H1 (cell line): Measurements from ENCODE around the gene RD3L. TPM values are rescaled to one million over a fixed set of nuclear protein-coding genes. Genes with fewer than 3 reads are reported as not detected.
"Not testable (repeated sequence)": the region's sequence is repeated elsewhere in the genome, so short reads cannot be mapped to it uniquely, and the experiment has no call there.

Source experiments
- CTCF ChIA-PET: fragments of 300-600 bp; sonication (Branson Sonifier 250); formaldehyde crosslinking; loops from one replicate; lab custom pipeline; 2021; ENCODE audit not compliant: partially characterized antibody; lab: Charles Lee
- POLR2A ChIA-PET: fragments of 300-600 bp; sonication (Branson Sonifier 250); formaldehyde crosslinking; loops from one replicate; lab custom pipeline; 2021; ENCODE audit warnings: inconsistent platforms; ENCODE audit not compliant: partially characterized antibody; lab: Charles Lee
- DNase-seq, 2 experiments: peaks; one replicate each; pipeline versions ENCODE4 v3.0.0 to v3.0.0-alpha.2; 2010 to 2022; ENCODE audit warnings: low spot score in 2 of 2, low read depth in 1 of 2, mixed read lengths in 1 of 2
- FAIRE-seq: peaks from 2 replicates; lab custom pipeline; 2011; peaks lifted over from hg19 to GRCh38; lab: Jason Lieb, UNC
- H2AFZ ChIP-seq: 2 replicates; pipeline ENCODE4 v1.8.1; 2012; ENCODE audit warnings: low read length, inconsistent platforms
- H2AK5ac ChIP-seq: 2 replicates; pipeline ENCODE4 v1.6.1; 2013; ENCODE audit warnings: low read depth, low read length
- H2BK120ac ChIP-seq: replicated peaks from 2 replicates; pipeline ENCODE3; 2013; ENCODE audit warnings: low read depth, low read length, inconsistent platforms
- H2BK12ac ChIP-seq: 2 replicates; pipeline ENCODE4 v1.6.1; 2013; ENCODE audit warnings: low read depth, low read length
- H2BK15ac ChIP-seq: 2 replicates; pipeline ENCODE4 v1.6.1; 2013; ENCODE audit warnings: low read length
- H2BK20ac ChIP-seq: 2 replicates; pipeline ENCODE4 v1.6.1; 2013; ENCODE audit warnings: low read length
- H2BK5ac ChIP-seq: 2 replicates; pipeline ENCODE4 v1.6.1; 2013; ENCODE audit warnings: low read depth, low read length
- H3K14ac ChIP-seq: 2 replicates; pipeline ENCODE4 v1.6.1; 2013; ENCODE audit warnings: inconsistent platforms; ENCODE audit not compliant: insufficient read length
- H3K18ac ChIP-seq: 2 replicates; pipeline ENCODE4 v1.6.1; 2013; ENCODE audit warnings: low read length; ENCODE audit errors: extremely low read depth
- H3K23ac ChIP-seq: 2 replicates; pipeline ENCODE4 v1.6.1; 2013; ENCODE audit warnings: inconsistent platforms; ENCODE audit not compliant: insufficient read length
- H3K23me2 ChIP-seq: 2 replicates; pipeline ENCODE4 v1.6.1; 2013; ENCODE audit warnings: low read depth, low read length
- H3K27ac ChIP-seq: 2 replicates; pipeline ENCODE4 v1.6.1; 2011; ENCODE audit warnings: low read depth, low read length, inconsistent platforms
- H3K27me3 ChIP-seq, 4 experiments: replicated peaks in 1 of 4; 1 replicate in 1 of 4; 2 replicates in 3 of 4; pipeline versions ENCODE4 v1.6.1 to v1.8.1; 2011 to 2013; ENCODE audit warnings: low read length in 3 of 4, mild to moderate bottlenecking in 3 of 4, inconsistent platforms in 2 of 4, mixed read lengths in 2 of 4, moderate library complexity in 1 of 4; ENCODE audit not compliant: control insufficient read depth in 3 of 4, insufficient read depth in 3 of 4; ENCODE audit errors: extremely low read depth in 1 of 4
- H3K36me3 ChIP-seq, 4 experiments: 2 replicates each; pipeline versions ENCODE4 v1.6.1 to v1.8.1; 2011 to 2013; ENCODE audit warnings: mild to moderate bottlenecking in 4 of 4, low read length in 3 of 4, moderate library complexity in 2 of 4, control low read depth in 1 of 4, inconsistent platforms in 1 of 4; ENCODE audit not compliant: insufficient read depth in 4 of 4, control insufficient read depth in 2 of 4
- H3K4ac ChIP-seq: replicated peaks from 2 replicates; pipeline ENCODE3; 2013; ENCODE audit warnings: low read length, low read depth, mixed read lengths, inconsistent platforms; ENCODE audit not compliant: insufficient read length
- H3K4me1 ChIP-seq, 4 experiments: replicated peaks in 1 of 4; 1 replicate in 1 of 4; 2 replicates in 3 of 4; pipeline versions ENCODE4 v1.6.1 to v1.8.1; 2011 to 2013; ENCODE audit warnings: low read length in 3 of 4, inconsistent platforms in 2 of 4, mixed read lengths in 1 of 4; ENCODE audit not compliant: insufficient read depth in 4 of 4, control insufficient read depth in 3 of 4
- H3K4me2 ChIP-seq, 2 experiments: 2 replicates each; pipeline versions ENCODE4 v1.6.1 to v1.8.1; 2011 to 2013; ENCODE audit warnings: low read depth in 2 of 2, low read length in 2 of 2, control low read depth in 1 of 2, inconsistent platforms in 1 of 2, mild to moderate bottlenecking in 1 of 2; ENCODE audit not compliant: insufficient read depth in 1 of 2
- H3K4me3 ChIP-seq, 4 experiments: fragments of 200-600, 300-600 bp in 1 of 4; sonication (generic), shearing (Covaris generic), sonication (Bioruptor Twin) in 1 of 4; 2 replicates each; pipeline versions ENCODE4 v1.5.1 to v1.8.1; 2011 to 2016; ENCODE audit warnings: low read length in 4 of 4, low read depth in 3 of 4, control low read depth in 2 of 4, inconsistent platforms in 2 of 4, mild to moderate bottlenecking in 2 of 4, mixed read lengths in 1 of 4, moderate library complexity in 1 of 4; ENCODE audit not compliant: insufficient read depth in 2 of 4; ENCODE audit errors: extremely low read depth in 1 of 4
- H3K56ac ChIP-seq: replicated peaks from 2 replicates; pipeline ENCODE3; 2013; ENCODE audit warnings: low read depth, mild to moderate bottlenecking, mixed read lengths, low read length, inconsistent platforms; ENCODE audit not compliant: insufficient read length
- H3K79me1 ChIP-seq: 2 replicates; pipeline ENCODE4 v1.6.1; 2013; ENCODE audit warnings: low read depth, low read length, control low read depth
- H3K79me2 ChIP-seq, 2 experiments: 2 replicates each; pipeline versions ENCODE4 v1.6.1 to v1.8.1; 2012 to 2013; ENCODE audit warnings: low read length in 2 of 2, mild to moderate bottlenecking in 2 of 2, inconsistent platforms in 1 of 2; ENCODE audit not compliant: insufficient read depth in 2 of 2, control insufficient read depth in 1 of 2
- H3K9ac ChIP-seq, 4 experiments: replicated peaks in 1 of 4; 1 replicate in 1 of 4; 2 replicates in 3 of 4; pipeline versions ENCODE4 v1.6.1 to v1.8.1; 2011 to 2013; ENCODE audit warnings: low read depth in 3 of 4, low read length in 3 of 4, control low read depth in 2 of 4, mild to moderate bottlenecking in 2 of 4, moderate library complexity in 2 of 4, inconsistent platforms in 1 of 4; ENCODE audit errors: extremely low read depth in 1 of 4
- H3K9me3 ChIP-seq, 2 experiments: 2 replicates each; pipeline versions ENCODE4 v1.6.1 to v1.8.1; 2012 to 2013; ENCODE audit warnings: mild to moderate bottlenecking in 2 of 2, moderate library complexity in 2 of 2, control low read depth in 1 of 2, inconsistent platforms in 1 of 2, low read depth in 1 of 2, low read length in 1 of 2, mixed read lengths in 1 of 2; ENCODE audit not compliant: insufficient read depth in 2 of 2
- H4K20me1 ChIP-seq, 2 experiments: replicated peaks in 1 of 2; 2 replicates each; pipeline versions ENCODE3 to v1.8.1; 2011 to 2013; ENCODE audit warnings: inconsistent platforms in 2 of 2, low read length in 2 of 2, mild to moderate bottlenecking in 1 of 2; ENCODE audit not compliant: insufficient read depth in 2 of 2, control insufficient read depth in 1 of 2
- H4K5ac ChIP-seq: 2 replicates; pipeline ENCODE4 v1.6.1; 2013; ENCODE audit warnings: low read length, low read depth, mixed read lengths, inconsistent platforms; ENCODE audit not compliant: insufficient read length
- H4K8ac ChIP-seq: 2 replicates; pipeline ENCODE4 v1.8.0; 2013; ENCODE audit warnings: mild to moderate bottlenecking, moderate library complexity, low read length, inconsistent platforms; ENCODE audit not compliant: insufficient read depth; ENCODE audit errors: extremely low read depth
- H4K91ac ChIP-seq: replicated peaks from 2 replicates; pipeline ENCODE3; 2013; ENCODE audit warnings: low read length, mixed read lengths, inconsistent platforms; ENCODE audit not compliant: insufficient read length
- RAD21 ChIP-seq, 2 experiments: IDR thresholded peaks in 1 of 2; conservative IDR thresholded peaks in 1 of 2; 2 replicates each; pipeline ENCODE4 v1.6.1; 2011; ENCODE audit warnings: low read depth in 2 of 2, low read length in 2 of 2, improper control_type of control experiment in 1 of 2, inconsistent platforms in 1 of 2, mild to moderate bottlenecking in 1 of 2, moderate library complexity in 1 of 2
- WGBS, 2 experiments: shearing (Covaris generic) in 1 of 2; methylation state at CpG; one replicate each; pipeline versions ENCODE4 v1.1.6 to v1.1.7; 2013 to 2015; ENCODE audit warnings: low lambda C conversion rate in 2 of 2, mixed read lengths in 2 of 2, inconsistent platforms in 1 of 2, low coverage in 1 of 2, missing lambda C conversion rate in 1 of 2; ENCODE audit not compliant: insufficient replicate concordance in 2 of 2, insufficient coverage in 1 of 2, insufficient read length in 1 of 2; ENCODE audit errors: extremely low coverage in 1 of 2, missing lambda C conversion rate in 1 of 2; 5-methylcytosine and 5-hydroxymethylcytosine counted together
- polyA plus RNA-seq, 7 experiments: library from polyadenylated mRNA; depleted of rRNA in 3 of 7; stranded (reverse) in 5 of 7; unstranded in 2 of 7; fragments of >200 nt in 5 of 7; fragments of 200-250 nt in 2 of 7; gene quantifications; 1 replicate in 5 of 7; 2 replicates in 1 of 7; 4 replicates in 1 of 7; pipeline versions ENCODE4 v1.2.1 to v1.2.3, GENCODE V29; 2011 to 2013; ENCODE audit warnings: missing spikeins in 2 of 7, mixed read lengths in 2 of 7
- total RNA-seq: library from RNA; stranded (reverse); fragmentation: NEBNext Ultra II Directional; extraction: Animal tissue kit (Norgen Biotek cat#: 25700); gene quantifications from 2 replicates; pipeline ENCODE4 v1.2.1, GENCODE V29; 2021
- TF ChIP-seq, protein P1 (sequence below), 3 experiments: IDR thresholded peaks; 1 replicate in 2 of 3; 2 replicates in 1 of 3; pipeline versions ENCODE4 v1.5.1 to v1.6.1; 2011; ENCODE audit warnings: low read length in 3 of 3, mild to moderate bottlenecking in 3 of 3, inconsistent platforms in 2 of 3, low read depth in 1 of 3, moderate library complexity in 1 of 3; ENCODE audit not compliant: insufficient read depth in 1 of 3; ENCODE audit errors: control extremely low read depth in 1 of 3

Gene RD3L
- total and polyA plus RNA-seq, 2 of the 8 experiments (the other 6 are each of a cell fraction or from before 2014, with no cell fraction given), result not detected

DNA sequence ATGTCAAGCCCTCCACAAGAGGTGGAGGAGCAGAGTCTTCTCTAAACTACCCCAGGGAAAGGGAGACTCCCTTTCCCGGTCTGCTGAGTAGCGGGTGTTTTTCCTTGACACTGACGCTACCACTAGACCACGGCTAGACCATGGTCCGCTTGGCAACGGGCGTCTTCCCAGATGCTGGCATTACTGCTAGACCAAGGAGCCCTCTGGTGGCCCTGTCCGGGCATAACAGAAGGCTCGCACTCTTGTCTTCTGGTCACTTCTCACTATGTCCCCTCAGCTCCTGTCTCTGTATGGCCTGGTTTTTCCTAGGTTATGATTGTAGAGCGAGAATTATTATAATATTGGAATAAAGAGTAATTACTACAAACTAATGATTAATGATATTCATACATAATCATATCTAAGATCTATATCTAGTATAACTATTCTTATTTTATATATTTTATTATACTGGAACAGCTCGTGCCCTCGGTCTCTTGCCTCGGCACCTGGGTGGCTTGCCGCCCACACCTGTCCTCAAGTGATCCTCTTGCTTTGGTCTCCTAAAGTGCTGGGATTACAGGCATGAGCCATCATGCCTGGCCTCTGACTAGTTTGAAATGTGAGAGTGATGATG, 38.4 kb upstream of the RD3L start:
- H3K36me3 ChIP-seq, FAIRE-seq, H2AK5ac ChIP-seq, H3K23ac ChIP-seq, H3K14ac ChIP-seq, H3K4me3 ChIP-seq, H3K27ac ChIP-seq, H3K27me3 ChIP-seq, H4K20me1 ChIP-seq, H2BK5ac ChIP-seq, H4K91ac ChIP-seq, H3K4me2 ChIP-seq, POLR2A ChIA-PET, H2BK20ac ChIP-seq, H3K23me2 ChIP-seq, H3K9ac ChIP-seq, H3K56ac ChIP-seq, H3K4ac ChIP-seq, H3K79me2 ChIP-seq, H4K8ac ChIP-seq, H2BK12ac ChIP-seq, H2BK15ac ChIP-seq, H2BK120ac ChIP-seq, H3K4me1 ChIP-seq, H2AFZ ChIP-seq, H4K5ac ChIP-seq, H3K18ac ChIP-seq, H3K79me1 ChIP-seq: not testable (repeated sequence)
- 60% methylated on average over 13 of the region's 14 CpGs; no CpG with 5 or more reads in 1 of the 2 experiments for WGBS, 2 experiments
- peaks cover 15 to 21% of the 10 kb centered on the region in 2 experiments; a peak in 3 of 4 replicates for H3K9me3 ChIP-seq
- DNase-seq, result peak; percentile 7 to 58
- CTCF ChIA-PET, result interaction anchor here (0.7 to 4.6 kb wide), 21 partner anchors 10 to 274 kb away, joined by 3 to 43 read pairs (median 5); partner anchors contain the start of gene RD3L
- peak; percentile 45 to 50; a peak in 3 of 4 replicates for TF ChIP-seq RAD21 (IDR thresholded peaks at IDR 0.05 in 1 of 2, conservative IDR thresholded peaks at IDR 0.05 in 1 of 2; ENCODE audit: low read depth in 2 of 2, low read length in 2 of 2)
- TF ChIP-seq, protein P1, sequence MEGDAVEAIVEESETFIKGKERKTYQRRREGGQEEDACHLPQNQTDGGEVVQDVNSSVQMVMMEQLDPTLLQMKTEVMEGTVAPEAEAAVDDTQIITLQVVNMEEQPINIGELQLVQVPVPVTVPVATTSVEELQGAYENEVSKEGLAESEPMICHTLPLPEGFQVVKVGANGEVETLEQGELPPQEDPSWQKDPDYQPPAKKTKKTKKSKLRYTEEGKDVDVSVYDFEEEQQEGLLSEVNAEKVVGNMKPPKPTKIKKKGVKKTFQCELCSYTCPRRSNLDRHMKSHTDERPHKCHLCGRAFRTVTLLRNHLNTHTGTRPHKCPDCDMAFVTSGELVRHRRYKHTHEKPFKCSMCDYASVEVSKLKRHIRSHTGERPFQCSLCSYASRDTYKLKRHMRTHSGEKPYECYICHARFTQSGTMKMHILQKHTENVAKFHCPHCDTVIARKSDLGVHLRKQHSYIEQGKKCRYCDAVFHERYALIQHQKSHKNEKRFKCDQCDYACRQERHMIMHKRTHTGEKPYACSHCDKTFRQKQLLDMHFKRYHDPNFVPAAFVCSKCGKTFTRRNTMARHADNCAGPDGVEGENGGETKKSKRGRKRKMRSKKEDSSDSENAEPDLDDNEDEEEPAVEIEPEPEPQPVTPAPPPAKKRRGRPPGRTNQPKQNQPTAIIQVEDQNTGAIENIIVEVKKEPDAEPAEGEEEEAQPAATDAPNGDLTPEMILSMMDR (IDR thresholded peaks at IDR 0.05; ENCODE audit: control extremely low read depth in 1 of 3, insufficient read depth in 1 of 3, low read depth in 1 of 3, low read length in 3 of 3), result peak in 2 of 3 experiments; percentile 10 to 25; a peak in 2 of 4 replicates
